GM12878 (cell line): Measurements from ENCODE around the gene MKX. TPM values are rescaled to one million over a fixed set of nuclear protein-coding genes. Genes with fewer than 3 reads are reported as not detected.

Source experiments
- ATAC-seq: fragments of 200-7000 bp; cut with Tn5 transposase; 3 replicates; pipeline ENCODE4 v1.9.1; 2020; ENCODE audit warnings: mild to moderate bottlenecking, moderate library complexity
- BruUV-seq: library from RNA; stranded (reverse); fragments of 400-500 nt; replicated peaks from 2 replicates; lab custom pipeline; 2021; lab: Mats Ljungman, UMichigan
- CTCF ChIA-PET: fragments of 300-600 bp; sonication (Branson Sonifier 250); formaldehyde crosslinking; extraction: SDS; loops from one replicate; lab custom pipeline; 2021; ENCODE audit warnings: inconsistent platforms; lab: Yijun Ruan, JAX
- POLR2A ChIA-PET: fragments of 350-600 bp; formaldehyde crosslinking; extraction: SDS; loops from one replicate; lab custom pipeline; 2021; ENCODE audit warnings: inconsistent platforms; lab: Charles Lee
- RAD21 ChIA-PET: fragments of 300-600 bp; sonication (Branson Sonifier 250); formaldehyde crosslinking; loops from one replicate; lab custom pipeline; 2023; ENCODE audit warnings: antibody characterized with exemption; ENCODE audit not compliant: unreplicated experiment; lab: Charles Lee
- SMC1A ChIA-PET: fragments of 300-600 bp; sonication (Branson Sonifier 250); formaldehyde crosslinking; loops from one replicate; lab custom pipeline; 2023; ENCODE audit not compliant: unreplicated experiment, uncharacterized antibody; lab: Charles Lee
- DNase-seq: peaks from one replicate; pipeline ENCODE4 v3.0.0-alpha.2; 2011; ENCODE audit warnings: low read depth, low spot score
- FAIRE-seq: peaks from 3 replicates; lab custom pipeline; 2011; peaks lifted over from hg19 to GRCh38; lab: Jason Lieb, UNC
- H2AFZ ChIP-seq: 2 replicates; pipeline ENCODE4 v1.6.0; 2011; ENCODE audit warnings: low read depth, low read length, control low read depth; ENCODE audit not compliant: control insufficient read depth
- H3K27ac ChIP-seq: 2 replicates; pipeline ENCODE4 v1.5.1; 2011; ENCODE audit warnings: control low read depth; ENCODE audit not compliant: control insufficient read depth, insufficient read depth
- H3K27me3 ChIP-seq, 2 experiments: replicated peaks in 1 of 2; 2 replicates each; pipeline versions ENCODE4 v1.6.0 to v1.6.1; 2011; ENCODE audit warnings: low read length in 1 of 2; ENCODE audit not compliant: control insufficient read depth in 2 of 2, insufficient read depth in 2 of 2
- H3K36me3 ChIP-seq, 2 experiments: 2 replicates each; pipeline ENCODE4 v1.5.1; 2011; ENCODE audit warnings: low read length in 1 of 2; ENCODE audit not compliant: control insufficient read depth in 2 of 2, insufficient read depth in 2 of 2
- H3K4me1 ChIP-seq: 2 replicates; pipeline ENCODE4 v1.6.1; 2011; ENCODE audit warnings: mild to moderate bottlenecking, low read length, moderate library complexity, mixed read lengths; ENCODE audit not compliant: control insufficient read depth, insufficient read depth
- H3K4me2 ChIP-seq: 2 replicates; pipeline ENCODE4 v1.6.0; 2011; ENCODE audit warnings: control low read depth; ENCODE audit not compliant: control insufficient read depth, insufficient read depth
- H3K4me3 ChIP-seq: fragments of 200-600 bp; sonication (generic); 2 replicates; pipeline ENCODE4 v1.5.1; 2016
- H3K79me2 ChIP-seq: 2 replicates; pipeline ENCODE4 v1.6.0; 2011; ENCODE audit warnings: low read length; ENCODE audit not compliant: control insufficient read depth, insufficient read depth
- H3K9ac ChIP-seq: 2 replicates; pipeline ENCODE4 v1.8.0; 2011; ENCODE audit warnings: low read length, control low read depth, mixed read lengths; ENCODE audit not compliant: control insufficient read depth, insufficient read depth
- H3K9me3 ChIP-seq: replicated peaks from 3 replicates; pipeline ENCODE4 v1.5.1; 2011; ENCODE audit warnings: mild to moderate bottlenecking, low read length; ENCODE audit not compliant: control insufficient read depth, insufficient read depth
- H4K20me1 ChIP-seq: 2 replicates; pipeline ENCODE4 v1.6.0; 2011; ENCODE audit not compliant: control insufficient read depth, insufficient read depth
- CBFB ChIP-seq: IDR thresholded peaks from 2 replicates; pipeline ENCODE4 v1.6.1; 2016; ENCODE audit warnings: antibody characterized with exemption, low read depth
- CREB1 ChIP-seq: IDR thresholded peaks from 2 replicates; pipeline ENCODE4 v1.6.1; 2012; ENCODE audit warnings: low read depth, mild to moderate bottlenecking, inconsistent platforms
- GATAD2B ChIP-seq: fragments of 450-650 bp; conservative IDR thresholded peaks from 2 replicates; pipeline ENCODE4 v1.6.1; 2017; ENCODE audit warnings: low read depth, mild to moderate bottlenecking, moderate library complexity
- IRF4 ChIP-seq: IDR thresholded peaks from 2 replicates; pipeline ENCODE4 v1.6.1; 2011; ENCODE audit warnings: low read depth, low read length
- JUND ChIP-seq: IDR thresholded peaks from 2 replicates; pipeline ENCODE4 v1.6.1; 2012; ENCODE audit warnings: low read depth, mild to moderate bottlenecking, low read length, improper control_type of control experiment, moderate library complexity
- KAT2A ChIP-seq: conservative IDR thresholded peaks from 2 replicates; pipeline ENCODE4 v1.6.1; 2011; ENCODE audit warnings: low read depth, low read length; ENCODE audit not compliant: control insufficient read depth
- RBBP5 ChIP-seq: fragments of 200-600 bp; sonication (generic); conservative IDR thresholded peaks from 2 replicates; pipeline ENCODE4 v1.6.1; 2016
- SIN3A ChIP-seq: IDR thresholded peaks from 2 replicates; pipeline ENCODE4 v1.6.1; 2012; ENCODE audit warnings: low read depth, low read length, improper control_type of control experiment
- SREBF2 ChIP-seq: IDR thresholded peaks from 2 replicates; pipeline ENCODE4 v1.6.1; 2012; ENCODE audit warnings: mild to moderate bottlenecking, low read length
- TCF3 ChIP-seq: IDR thresholded peaks from 2 replicates; pipeline ENCODE4 v1.6.1; 2012; ENCODE audit warnings: low read depth, mild to moderate bottlenecking, low read length, borderline replicate concordance; ENCODE audit not compliant: insufficient read depth
- WGBS: methylation state at CpG from one replicate; pipeline ENCODE4 v1.1.6; 2016; ENCODE audit warnings: low lambda C conversion rate; ENCODE audit not compliant: insufficient replicate concordance, insufficient coverage; ENCODE audit errors: missing lambda C conversion rate; 5-methylcytosine and 5-hydroxymethylcytosine counted together
- in situ Hi-C: fragments of 300-500 bp; cut with MboI; formaldehyde crosslinking; loops from 9 replicates; pipeline ENCODE4 v1.14.3; 2018; ENCODE audit warnings: mixed read lengths
- intact Hi-C: fragments of 100-400 bp; cut with micrococcal nuclease; formaldehyde crosslinking; loops from one replicate; pipeline ENCODE4 v1.14.2; 2022; ENCODE audit not compliant: unreplicated experiment
- polyA plus RNA-seq, 11 experiments: library from polyadenylated mRNA; depleted of rRNA in 4 of 11; unstranded in 6 of 11; stranded (reverse) in 5 of 11; fragments of >200 nt; fragmentation: Nextera tagmentation in 4 of 11; fragmentation: Illumina TruSeq in 1 of 11; extraction: Ambion mirVana in 4 of 11; extraction: Trizol in 1 of 11; gene quantifications; 1 replicate in 1 of 11; 2 replicates in 10 of 11; pipeline versions ENCODE4 v1.2.1 to v1.2.3, GENCODE V29; 2011 to 2016; ENCODE audit warnings: inconsistent platforms in 2 of 11, missing spikeins in 2 of 11, low read depth in 1 of 11
- total RNA-seq, 4 experiments: library from RNA; depleted of rRNA in 3 of 4; stranded (reverse); fragments of >200 nt in 3 of 4; fragmentation: Illumina TruSeq in 1 of 4; extraction: Trizol in 1 of 4; gene quantifications; 2 replicates each; pipeline versions ENCODE4 v1.2.1 to v1.2.3, GENCODE V29; 2013 to 2021
- TF ChIP-seq, protein P1 (sequence below): fragments of 450-650 bp; IDR thresholded peaks from 2 replicates; pipeline ENCODE4 v1.6.1; 2018; ENCODE audit warnings: mild to moderate bottlenecking, low read depth, moderate library complexity; ENCODE audit not compliant: partially characterized antibody
- TF ChIP-seq, protein P2 (sequence below): IDR thresholded peaks from 2 replicates; pipeline ENCODE4 v1.6.1; 2011; ENCODE audit warnings: mild to moderate bottlenecking, low read depth, low read length, moderate library complexity; ENCODE audit not compliant: insufficient replicate concordance

MKX gene
- total and polyA plus RNA-seq, 10 of the 15 experiments (the other 5 are each of a cell fraction or from before 2014, with no cell fraction given): not detected

DNA sequence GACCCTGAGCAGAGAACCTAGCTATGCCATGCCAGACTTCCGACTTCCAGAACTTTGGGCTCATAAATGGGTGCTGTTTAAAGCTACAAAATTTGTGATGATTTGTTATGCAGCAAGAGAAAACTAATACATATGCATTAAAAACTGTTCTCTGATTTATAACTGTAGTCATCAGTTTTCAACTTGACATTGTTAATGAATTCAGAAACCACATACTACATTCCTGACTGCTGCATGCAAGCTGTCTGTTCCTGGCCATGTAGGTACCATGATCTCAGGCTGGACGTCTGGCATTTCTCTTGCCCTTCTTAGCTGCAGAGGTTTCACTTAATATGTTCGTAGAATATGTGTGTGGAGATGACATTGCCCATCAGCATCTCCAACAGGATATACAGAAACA lies 28.4 kb downstream of the MKX start:
- no TSS peak for BruUV-seq
- whole genome bisulfite sequencing: 14% methylated on average over 3 of the region's 3 CpGs
- SMC1A ChIA-PET: no interaction called here
- H3K4me2 ChIP-seq: no peak overlapping the region
- RAD21 ChIA-PET: no interaction called here
- TF ChIP-seq JUND (no peak), SIN3A (no peak), IRF4 (no peak), TCF3 (no peak), CBFB (no peak), RBBP5 (no peak), KAT2A (no peak), GATAD2B (no peak), CREB1 (no peak), SREBF2 (no peak)
- TF ChIP-seq, protein P1, sequence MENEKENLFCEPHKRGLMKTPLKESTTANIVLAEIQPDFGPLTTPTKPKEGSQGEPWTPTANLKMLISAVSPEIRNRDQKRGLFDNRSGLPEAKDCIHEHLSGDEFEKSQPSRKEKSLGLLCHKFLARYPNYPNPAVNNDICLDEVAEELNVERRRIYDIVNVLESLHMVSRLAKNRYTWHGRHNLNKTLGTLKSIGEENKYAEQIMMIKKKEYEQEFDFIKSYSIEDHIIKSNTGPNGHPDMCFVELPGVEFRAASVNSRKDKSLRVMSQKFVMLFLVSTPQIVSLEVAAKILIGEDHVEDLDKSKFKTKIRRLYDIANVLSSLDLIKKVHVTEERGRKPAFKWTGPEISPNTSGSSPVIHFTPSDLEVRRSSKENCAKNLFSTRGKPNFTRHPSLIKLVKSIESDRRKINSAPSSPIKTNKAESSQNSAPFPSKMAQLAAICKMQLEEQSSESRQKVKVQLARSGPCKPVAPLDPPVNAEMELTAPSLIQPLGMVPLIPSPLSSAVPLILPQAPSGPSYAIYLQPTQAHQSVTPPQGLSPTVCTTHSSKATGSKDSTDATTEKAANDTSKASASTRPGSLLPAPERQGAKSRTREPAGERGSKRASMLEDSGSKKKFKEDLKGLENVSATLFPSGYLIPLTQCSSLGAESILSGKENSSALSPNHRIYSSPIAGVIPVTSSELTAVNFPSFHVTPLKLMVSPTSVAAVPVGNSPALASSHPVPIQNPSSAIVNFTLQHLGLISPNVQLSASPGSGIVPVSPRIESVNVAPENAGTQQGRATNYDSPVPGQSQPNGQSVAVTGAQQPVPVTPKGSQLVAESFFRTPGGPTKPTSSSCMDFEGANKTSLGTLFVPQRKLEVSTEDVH: no peak
- TF ChIP-seq, protein P2, sequence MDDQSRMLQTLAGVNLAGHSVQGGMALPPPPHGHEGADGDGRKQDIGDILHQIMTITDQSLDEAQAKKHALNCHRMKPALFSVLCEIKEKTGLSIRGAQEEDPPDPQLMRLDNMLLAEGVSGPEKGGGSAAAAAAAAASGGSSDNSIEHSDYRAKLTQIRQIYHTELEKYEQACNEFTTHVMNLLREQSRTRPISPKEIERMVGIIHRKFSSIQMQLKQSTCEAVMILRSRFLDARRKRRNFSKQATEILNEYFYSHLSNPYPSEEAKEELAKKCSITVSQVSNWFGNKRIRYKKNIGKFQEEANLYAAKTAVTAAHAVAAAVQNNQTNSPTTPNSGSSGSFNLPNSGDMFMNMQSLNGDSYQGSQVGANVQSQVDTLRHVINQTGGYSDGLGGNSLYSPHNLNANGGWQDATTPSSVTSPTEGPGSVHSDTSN: no peak
- TF ChIP-seq, all 136 proteins: peak for 0
- H3K9ac ChIP-seq: no peak overlapping the region
- CTCF ChIA-PET: interaction anchor here (1.0 kb wide), 1 partner anchor 15 kb away, joined by 3 read pairs; no protein-coding TSS in a partner anchor
- ATAC-seq: no peak
- no peak overlapping the region for H3K27ac ChIP-seq
- no peaks in the 10 kb centered on the region for H3K9me3 ChIP-seq
- H3K27me3 ChIP-seq: no peaks in the 10 kb centered on the region
- H3K4me3 ChIP-seq: no peak overlapping the region
- no peaks in the 10 kb centered on the region for H3K79me2 ChIP-seq
- no peaks in the 10 kb centered on the region for H4K20me1 ChIP-seq
- POLR2A ChIA-PET: no interaction called here
- H3K36me3 ChIP-seq: no peaks in the 10 kb centered on the region
- no peak for FAIRE-seq
- DNase-seq: no peak
- H3K4me1 ChIP-seq: no peaks in the 10 kb centered on the region
- H2AFZ ChIP-seq: no peak overlapping the region
- intact Hi-C loops (no loop called here), in situ Hi-C loops (no loop called here)
